GM23338 (cell line): ENCODE measurements around the gene RHO. TPM values are rescaled to one million over a fixed set of nuclear protein-coding genes. Genes with fewer than 3 reads are reported as not detected.

Experiments used
- ATAC-seq: fragments of 200-7000 bp; cut with Tn5 transposase; 3 replicates; pipeline ENCODE4 v1.9.1; 2020
- DNase-seq: peaks from one replicate; pipeline ENCODE4 v3.0.0-alpha.2; 2015; ENCODE audit warnings: low spot score
- H2AFZ ChIP-seq: fragments of 200-600 bp; sonication (generic); 2 replicates; pipeline ENCODE4 v1.8.0; 2016; ENCODE audit warnings: antibody characterized with exemption, mild to moderate bottlenecking, moderate library complexity
- H3F3A ChIP-seq: fragments of 200-600 bp; sonication (generic); replicated peaks from 2 replicates; pipeline ENCODE4 v1.8.0; 2017; ENCODE audit warnings: antibody characterized with exemption, mixed run types, low read depth
- H3K27ac ChIP-seq: fragments of 200-600 bp; sonication (generic); 2 replicates; pipeline ENCODE4 v1.6.1; 2016; ENCODE audit warnings: low read depth
- H3K27me3 ChIP-seq: fragments of 200-600 bp; sonication (generic); 2 replicates; pipeline ENCODE4 v1.8.0; 2016; ENCODE audit warnings: mild to moderate bottlenecking, mixed run types, moderate library complexity; ENCODE audit not compliant: insufficient read depth
- H3K36me3 ChIP-seq: fragments of 200-600 bp; sonication (generic); 2 replicates; pipeline ENCODE4 v1.8.0; 2016; ENCODE audit warnings: mild to moderate bottlenecking; ENCODE audit not compliant: insufficient read depth
- H3K4me1 ChIP-seq: fragments of 200-600 bp; sonication (generic); 2 replicates; pipeline ENCODE4 v1.8.0; 2016; ENCODE audit warnings: mild to moderate bottlenecking, moderate library complexity; ENCODE audit not compliant: insufficient read depth
- H3K4me2 ChIP-seq: fragments of 200-600 bp; sonication (generic); 2 replicates; pipeline ENCODE4 v1.7.1; 2017; ENCODE audit warnings: mixed run types
- H3K4me3 ChIP-seq: fragments of 200-600 bp; sonication (generic); 2 replicates; pipeline ENCODE4 v1.6.1; 2016; ENCODE audit warnings: mixed run types
- H3K79me2 ChIP-seq: fragments of 200-600 bp; sonication (generic); replicated peaks from 2 replicates; pipeline ENCODE4 v1.8.0; 2017; ENCODE audit warnings: mild to moderate bottlenecking; ENCODE audit not compliant: insufficient read depth
- H3K9me2 ChIP-seq: fragments of 200-600 bp; sonication (generic); 2 replicates; pipeline ENCODE4 v1.8.0; 2017; ENCODE audit not compliant: insufficient read depth
- H4K20me1 ChIP-seq: fragments of 200-600 bp; sonication (generic); replicated peaks from 2 replicates; pipeline ENCODE4 v1.8.0; 2017; ENCODE audit warnings: mild to moderate bottlenecking; ENCODE audit not compliant: insufficient read depth
- H3K27ac Mint-ChIP-seq: 2 replicates; pipeline ENCODE4 v1.8.0; 2020; ENCODE audit warnings: inconsistent platforms, mild to moderate bottlenecking, moderate library complexity, mixed read lengths
- H3K27me3 Mint-ChIP-seq: 3 replicates; pipeline ENCODE4 v1.8.0; 2022; ENCODE audit warnings: low read depth, mild to moderate bottlenecking, moderate library complexity, mixed read lengths, inconsistent platforms; ENCODE audit not compliant: insufficient read depth, poor library complexity
- H3K36me3 Mint-ChIP-seq: 3 replicates; pipeline ENCODE4 v1.8.0; 2021; ENCODE audit warnings: low read depth, mild to moderate bottlenecking, inconsistent platforms, moderate library complexity, mixed read lengths
- H3K4me1 Mint-ChIP-seq: 3 replicates; pipeline ENCODE4 v1.8.0; 2020; ENCODE audit warnings: mild to moderate bottlenecking, inconsistent platforms, mixed read lengths
- H3K4me3 Mint-ChIP-seq: 3 replicates; pipeline ENCODE4 v1.8.0; 2021; ENCODE audit warnings: moderate library complexity, mild to moderate bottlenecking, inconsistent platforms, mixed read lengths
- H3K9me3 Mint-ChIP-seq: 3 replicates; pipeline ENCODE4 v1.8.0; 2020; ENCODE audit warnings: moderate library complexity, mild to moderate bottlenecking, inconsistent platforms, mixed read lengths
- CREB1 ChIP-seq: fragments of 250-450 bp; sonication (Bioruptor Pico); IDR thresholded peaks from 2 replicates; pipeline ENCODE4 v1.5.0; 2020; ENCODE audit warnings: low read depth, mild to moderate bottlenecking, moderate library complexity
- EZH2 ChIP-seq: fragments of 200-600 bp; sonication (generic); IDR thresholded peaks from one replicate; pipeline ENCODE4 v1.8.0; 2017; ENCODE audit warnings: antibody characterized with exemption, mild to moderate bottlenecking, low read depth; ENCODE audit not compliant: unreplicated experiment
- JUNB ChIP-seq: IDR thresholded peaks from one replicate; pipeline ENCODE4 v1.6.1; 2016; ENCODE audit warnings: antibody characterized with exemption; ENCODE audit not compliant: unreplicated experiment
- NANOG ChIP-seq: IDR thresholded peaks from 2 replicates; pipeline ENCODE4 v1.6.1; 2016; ENCODE audit warnings: antibody characterized with exemption, borderline replicate concordance
- ZNF114 ChIP-seq: fragments of 250-450 bp; sonication (Bioruptor Pico); IDR thresholded peaks from 2 replicates; pipeline ENCODE4 v1.5.0; 2020; ENCODE audit warnings: mild to moderate bottlenecking, moderate library complexity
- polyA plus RNA-seq: library from polyadenylated mRNA; unstranded; fragments of >200 nt; fragmentation: Nextera tagmentation; extraction: Ambion mirVana; gene quantifications from 2 replicates; pipeline ENCODE4 v1.2.1, GENCODE V29; 2016
- total RNA-seq: library from RNA; depleted of rRNA; stranded (reverse); fragments of >200 nt; shearing (Covaris generic); gene quantifications from 2 replicates; pipeline ENCODE4 v1.2.3, GENCODE V29; 2014
- TF ChIP-seq, protein P1 (sequence below): fragments of 250-450 bp; sonication (Bioruptor Pico); IDR thresholded peaks from 2 replicates; pipeline ENCODE4 v1.5.0; 2020; ENCODE audit warnings: mild to moderate bottlenecking, moderate library complexity
- TF ChIP-seq, protein P2 (sequence below): IDR thresholded peaks from 2 replicates; pipeline ENCODE4 v1.6.1; 2016; ENCODE audit warnings: antibody characterized with exemption

Gene RHO
- total and polyA plus RNA-seq, 2 experiments from 2014 or later, result not detected

DNA sequence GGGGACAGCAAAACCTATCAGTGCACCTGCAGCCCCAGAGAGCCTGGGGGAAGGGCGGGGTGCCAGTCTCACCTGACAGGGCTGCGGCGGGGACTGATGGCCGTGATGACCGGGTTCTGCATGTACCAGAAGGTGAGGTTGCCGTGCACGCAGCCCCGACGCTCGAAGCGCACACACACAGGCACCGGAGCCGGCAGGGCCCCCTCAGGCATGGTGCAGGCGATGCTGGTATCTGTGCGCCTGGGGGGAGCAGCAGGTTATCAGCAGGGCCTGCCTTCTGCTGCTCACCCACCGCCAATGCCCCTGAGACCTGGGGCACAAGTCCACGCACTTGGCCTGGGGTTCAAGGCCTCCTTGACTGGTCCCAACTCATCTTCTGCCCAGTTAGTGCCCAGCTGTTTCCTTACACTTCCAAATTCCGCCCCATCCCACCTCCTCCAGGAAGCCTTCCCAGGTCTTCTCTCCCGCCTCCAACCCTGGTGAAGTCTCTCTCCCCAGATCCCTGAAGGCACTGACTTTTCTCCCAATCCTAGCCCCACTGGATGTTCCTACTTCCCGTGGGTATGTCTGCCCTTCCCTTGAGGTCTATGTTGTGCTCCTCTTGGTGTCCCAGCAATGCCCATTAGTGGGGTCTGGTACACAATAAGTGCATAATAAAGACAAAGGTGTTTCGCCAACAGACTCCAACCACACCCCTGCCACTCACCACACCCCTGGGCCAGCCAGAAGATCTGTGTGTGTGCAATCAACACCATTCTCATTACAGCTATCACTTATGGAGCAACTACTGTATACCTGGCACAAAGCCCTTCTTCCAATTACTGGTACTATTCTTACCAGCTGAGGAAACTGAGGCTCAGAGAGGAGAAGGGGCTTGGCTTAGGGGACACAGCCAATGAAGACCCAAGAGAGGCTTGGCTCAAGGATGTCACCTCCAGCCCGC is 43.4 kb downstream of the RHO start (continued):
- TF ChIP-seq, protein P1, sequence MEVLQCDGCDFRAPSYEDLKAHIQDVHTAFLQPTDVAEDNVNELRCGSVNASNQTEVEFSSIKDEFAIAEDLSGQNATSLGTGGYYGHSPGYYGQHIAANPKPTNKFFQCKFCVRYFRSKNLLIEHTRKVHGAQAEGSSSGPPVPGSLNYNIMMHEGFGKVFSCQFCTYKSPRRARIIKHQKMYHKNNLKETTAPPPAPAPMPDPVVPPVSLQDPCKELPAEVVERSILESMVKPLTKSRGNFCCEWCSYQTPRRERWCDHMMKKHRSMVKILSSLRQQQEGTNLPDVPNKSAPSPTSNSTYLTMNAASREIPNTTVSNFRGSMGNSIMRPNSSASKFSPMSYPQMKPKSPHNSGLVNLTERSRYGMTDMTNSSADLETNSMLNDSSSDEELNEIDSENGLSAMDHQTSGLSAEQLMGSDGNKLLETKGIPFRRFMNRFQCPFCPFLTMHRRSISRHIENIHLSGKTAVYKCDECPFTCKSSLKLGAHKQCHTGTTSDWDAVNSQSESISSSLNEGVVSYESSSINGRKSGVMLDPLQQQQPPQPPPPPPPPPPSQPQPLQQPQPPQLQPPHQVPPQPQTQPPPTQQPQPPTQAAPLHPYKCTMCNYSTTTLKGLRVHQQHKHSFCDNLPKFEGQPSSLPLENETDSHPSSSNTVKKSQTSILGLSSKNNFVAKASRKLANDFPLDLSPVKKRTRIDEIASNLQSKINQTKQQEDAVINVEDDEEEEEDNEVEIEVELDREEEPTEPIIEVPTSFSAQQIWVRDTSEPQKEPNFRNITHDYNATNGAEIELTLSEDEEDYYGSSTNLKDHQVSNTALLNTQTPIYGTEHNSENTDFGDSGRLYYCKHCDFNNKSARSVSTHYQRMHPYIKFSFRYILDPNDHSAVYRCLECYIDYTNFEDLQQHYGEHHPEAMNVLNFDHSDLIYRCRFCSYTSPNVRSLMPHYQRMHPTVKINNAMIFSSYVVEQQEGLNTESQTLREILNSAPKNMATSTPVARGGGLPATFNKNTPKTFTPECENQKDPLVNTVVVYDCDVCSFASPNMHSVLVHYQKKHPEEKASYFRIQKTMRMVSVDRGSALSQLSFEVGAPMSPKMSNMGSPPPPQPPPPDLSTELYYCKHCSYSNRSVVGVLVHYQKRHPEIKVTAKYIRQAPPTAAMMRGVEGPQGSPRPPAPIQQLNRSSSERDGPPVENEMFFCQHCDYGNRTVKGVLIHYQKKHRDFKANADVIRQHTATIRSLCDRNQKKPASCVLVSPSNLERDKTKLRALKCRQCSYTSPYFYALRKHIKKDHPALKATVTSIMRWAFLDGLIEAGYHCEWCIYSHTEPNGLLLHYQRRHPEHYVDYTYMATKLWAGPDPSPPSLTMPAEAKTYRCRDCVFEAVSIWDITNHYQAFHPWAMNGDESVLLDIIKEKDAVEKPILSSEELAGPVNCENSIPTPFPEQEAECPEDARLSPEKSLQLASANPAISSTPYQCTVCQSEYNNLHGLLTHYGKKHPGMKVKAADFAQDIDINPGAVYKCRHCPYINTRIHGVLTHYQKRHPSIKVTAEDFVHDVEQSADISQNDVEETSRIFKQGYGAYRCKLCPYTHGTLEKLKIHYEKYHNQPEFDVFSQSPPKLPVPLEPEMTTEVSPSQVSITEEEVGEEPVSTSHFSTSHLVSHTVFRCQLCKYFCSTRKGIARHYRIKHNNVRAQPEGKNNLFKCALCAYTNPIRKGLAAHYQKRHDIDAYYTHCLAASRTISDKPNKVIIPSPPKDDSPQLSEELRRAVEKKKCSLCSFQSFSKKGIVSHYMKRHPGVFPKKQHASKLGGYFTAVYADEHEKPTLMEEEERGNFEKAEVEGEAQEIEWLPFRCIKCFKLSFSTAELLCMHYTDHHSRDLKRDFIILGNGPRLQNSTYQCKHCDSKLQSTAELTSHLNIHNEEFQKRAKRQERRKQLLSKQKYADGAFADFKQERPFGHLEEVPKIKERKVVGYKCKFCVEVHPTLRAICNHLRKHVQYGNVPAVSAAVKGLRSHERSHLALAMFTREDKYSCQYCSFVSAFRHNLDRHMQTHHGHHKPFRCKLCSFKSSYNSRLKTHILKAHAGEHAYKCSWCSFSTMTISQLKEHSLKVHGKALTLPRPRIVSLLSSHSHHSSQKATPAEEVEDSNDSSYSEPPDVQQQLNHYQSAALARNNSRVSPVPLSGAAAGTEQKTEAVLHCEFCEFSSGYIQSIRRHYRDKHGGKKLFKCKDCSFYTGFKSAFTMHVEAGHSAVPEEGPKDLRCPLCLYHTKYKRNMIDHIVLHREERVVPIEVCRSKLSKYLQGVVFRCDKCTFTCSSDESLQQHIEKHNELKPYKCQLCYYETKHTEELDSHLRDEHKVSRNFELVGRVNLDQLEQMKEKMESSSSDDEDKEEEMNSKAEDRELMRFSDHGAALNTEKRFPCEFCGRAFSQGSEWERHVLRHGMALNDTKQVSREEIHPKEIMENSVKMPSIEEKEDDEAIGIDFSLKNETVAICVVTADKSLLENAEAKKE (CRISPR knock-in tag), result no peak
- TF ChIP-seq, protein P2, sequence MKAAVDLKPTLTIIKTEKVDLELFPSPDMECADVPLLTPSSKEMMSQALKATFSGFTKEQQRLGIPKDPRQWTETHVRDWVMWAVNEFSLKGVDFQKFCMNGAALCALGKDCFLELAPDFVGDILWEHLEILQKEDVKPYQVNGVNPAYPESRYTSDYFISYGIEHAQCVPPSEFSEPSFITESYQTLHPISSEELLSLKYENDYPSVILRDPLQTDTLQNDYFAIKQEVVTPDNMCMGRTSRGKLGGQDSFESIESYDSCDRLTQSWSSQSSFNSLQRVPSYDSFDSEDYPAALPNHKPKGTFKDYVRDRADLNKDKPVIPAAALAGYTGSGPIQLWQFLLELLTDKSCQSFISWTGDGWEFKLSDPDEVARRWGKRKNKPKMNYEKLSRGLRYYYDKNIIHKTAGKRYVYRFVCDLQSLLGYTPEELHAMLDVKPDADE, result no peak
- TF ChIP-seq ZNF114 (CRISPR knock-in tag), result no peak

DNA sequence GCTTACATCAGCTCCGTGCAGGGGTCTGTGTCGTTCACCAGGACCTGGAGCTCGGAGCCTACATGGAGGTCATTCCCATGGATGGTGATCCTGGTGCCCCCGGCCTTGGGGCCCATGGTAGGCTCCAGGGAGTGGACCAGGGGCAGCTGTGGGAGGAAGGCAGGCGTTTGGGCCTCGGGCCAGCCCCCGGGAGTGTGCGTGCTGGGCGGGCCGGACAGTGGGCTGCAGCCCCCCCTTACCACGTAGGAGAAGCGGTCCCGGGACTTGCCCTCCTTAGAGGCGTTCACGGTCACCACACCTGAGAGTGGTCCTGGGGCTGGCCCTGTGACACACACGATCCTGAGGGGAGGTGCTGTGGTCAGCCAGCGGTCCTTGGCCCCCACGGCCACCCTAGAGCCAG is 44.2 kb downstream of the RHO start:
- no peak overlapping the region for H3K27ac Mint-ChIP-seq
- peaks cover 2% of the 10 kb centered on the region; the same call in 1 of the 3 replicates for H3K36me3 Mint-ChIP-seq
- TF ChIP-seq, protein P1 (CRISPR knock-in tag), result no peak
- no peak for TF ChIP-seq EZH2
- TF ChIP-seq ZNF114 (CRISPR knock-in tag), result no peak
- TF ChIP-seq JUNB, result no peak
- no peak for TF ChIP-seq NANOG
- TF ChIP-seq CREB1 (CRISPR knock-in tag), result no peak

More for the DNA sequence above, 44.2 kb downstream of the RHO start:
- no peaks in the 10 kb centered on the region for H4K20me1 ChIP-seq
- H3F3A ChIP-seq, result no peaks in the 10 kb centered on the region
- no peak overlapping the region for H3K4me2 ChIP-seq
- Mint-ChIP-seq H3K27me3 (peaks cover 3% of the 10 kb centered on the region), H3K4me1 (peaks cover 14% of the 10 kb centered on the region), H3K9me3 (no peaks in the 10 kb centered on the region; the same call in 2 of the 3 replicates), H3K4me3 (no peak overlapping the region)
- no peak overlapping the region for H2AFZ ChIP-seq
- H3K79me2 ChIP-seq, result no peaks in the 10 kb centered on the region
- DNase-seq, result no peak
- no peaks in the 10 kb centered on the region for H3K27me3 ChIP-seq
- ATAC-seq, result no peak
- H3K4me1 ChIP-seq, result no peaks in the 10 kb centered on the region
- no peaks in the 10 kb centered on the region for H3K9me2 ChIP-seq
- H3K36me3 ChIP-seq, result no peaks in the 10 kb centered on the region
- no peak overlapping the region for H3K4me3 ChIP-seq
- no peak overlapping the region for H3K27ac ChIP-seq
